ENCODE results near the gene ICA1. TPM values are rescaled to one million over a fixed set of nuclear protein-coding genes. Genes with fewer than 3 reads are reported as not detected.

Gene ICA1
- total RNA-seq, 1 experiment from 2014 or later, result 28.8 TPM

GRCh38 chr7:8211725-8212096 is 50.3 kb downstream of the ICA1 start:
- WGBS (ENCODE audit: extremely low coverage, insufficient read length, low lambda C conversion rate), result no CpG with 5 or more reads among the region's 1 CpG
- Histone ChIP-seq H2AFZ (ENCODE audit: low read length) (no peak overlapping the region), H3K23ac (ENCODE audit: insufficient read length, low read depth, low read length) (no peak overlapping the region), H4K20me1 (ENCODE audit: control insufficient read depth, insufficient read depth, insufficient read length) (no peaks in the 10 kb centered on the region), H3K9me3 (ENCODE audit: control insufficient read depth, low read depth, low read length) (no peaks in the 10 kb centered on the region), H3K79me2 (ENCODE audit: insufficient read depth, low read length) (no peaks in the 10 kb centered on the region), H3K14ac (ENCODE audit: insufficient read depth, low read length) (no peak overlapping the region), H2BK20ac (ENCODE audit: low read depth, low read length, poor library complexity, severe bottlenecking) (no peak overlapping the region), H2BK120ac (ENCODE audit: low read depth, low read length, poor library complexity, severe bottlenecking) (no peak overlapping the region), H3T11ph (ENCODE audit: low read length) (no peak overlapping the region), H2BK15ac (ENCODE audit: low read depth, low read length) (no peak overlapping the region), H4K91ac (ENCODE audit: insufficient read length, low read depth, low read length) (no peak overlapping the region), H4K8ac (replicated peaks; ENCODE audit: insufficient read length, low read depth, low read length) (no peak overlapping the region), H3K56ac (ENCODE audit: insufficient read length, low read depth, low read length) (no peak overlapping the region), H3K79me1 (ENCODE audit: insufficient read depth, low read depth, low read length, poor library complexity, severe bottlenecking) (no peaks in the 10 kb centered on the region), H3K18ac (ENCODE audit: insufficient read length, low read depth, low read length) (no peak overlapping the region), H2BK5ac (ENCODE audit: insufficient read length, low read length) (no peak overlapping the region), H3K9ac (ENCODE audit: extremely low read depth, insufficient read length, low read length) (no peak overlapping the region), H3K4ac (ENCODE audit: low read depth, low read length) (no peak overlapping the region), H3K4me1 (ENCODE audit: insufficient read depth, low read length) (peaks cover 11% of the 10 kb centered on the region; the same call in 1 of the 2 replicates), H2AK5ac (ENCODE audit: insufficient read length, low read length) (no peak overlapping the region), H3K27ac (ENCODE audit: insufficient read length, low read depth, low read length) (no peak overlapping the region), H4K5ac (ENCODE audit: insufficient read length, low read depth, low read length) (no peak overlapping the region), H3K23me2 (ENCODE audit: insufficient read length, low read depth, low read length, poor library complexity, severe bottlenecking) (no peaks in the 10 kb centered on the region), H2BK12ac (ENCODE audit: insufficient read length, low read depth, low read length) (no peak overlapping the region), H3K4me2 (ENCODE audit: insufficient read depth, insufficient read length, low read length) (no peak overlapping the region), H3K27me3 (ENCODE audit: insufficient read depth, low read length) (no peaks in the 10 kb centered on the region)
- no peak for DNase-seq
- TF ChIP-seq CTCF (conservative IDR thresholded peaks at IDR 0.05), result no peak
- Mint-ChIP-seq H3K27me3 (ENCODE audit: low read depth) (no peaks in the 10 kb centered on the region), H3K36me3 (ENCODE audit: insufficient read depth in 1 of 3, low read depth in 3 of 3) (peaks cover 0 to 3% (median 2%) of the 10 kb centered on the region in 3 experiments; a peak in 4 of 7 replicates), H3K4me3 (no peak overlapping the region), H3K9me3 (no peaks in the 10 kb centered on the region; a peak in 1 of 5 replicates), H3K4me1 (peaks cover 41 to 42% of the 10 kb centered on the region in 2 experiments), H3K27ac (no peak overlapping the region)

All from H9 (cell line).